Measurements from ENCODE around the gene AAMDC.

GRCh38 chr11:77806993-77807392 lies 14.0 kb upstream of the AAMDC start:
- TF ChIP-seq EZH2 (IDR thresholded peaks at IDR 0.05) (no peak), POLR2AphosphoS5 (IDR thresholded peaks at IDR 0.05; ENCODE audit: borderline replicate concordance, low read depth, low read length) (no peak), FOXP2 (optimal IDR thresholded peaks at IDR 0.05; ENCODE audit: control extremely low read depth, extremely low read length, insufficient read depth) (no peak)
